ENCODE data around the gene TFAM. TPM values are rescaled to one million over a fixed set of nuclear protein-coding genes. Genes with fewer than 3 reads are reported as not detected.

The TFAM gene
- total RNA-seq, 1 experiment from 2014 or later: 57.6 TPM

DNA sequence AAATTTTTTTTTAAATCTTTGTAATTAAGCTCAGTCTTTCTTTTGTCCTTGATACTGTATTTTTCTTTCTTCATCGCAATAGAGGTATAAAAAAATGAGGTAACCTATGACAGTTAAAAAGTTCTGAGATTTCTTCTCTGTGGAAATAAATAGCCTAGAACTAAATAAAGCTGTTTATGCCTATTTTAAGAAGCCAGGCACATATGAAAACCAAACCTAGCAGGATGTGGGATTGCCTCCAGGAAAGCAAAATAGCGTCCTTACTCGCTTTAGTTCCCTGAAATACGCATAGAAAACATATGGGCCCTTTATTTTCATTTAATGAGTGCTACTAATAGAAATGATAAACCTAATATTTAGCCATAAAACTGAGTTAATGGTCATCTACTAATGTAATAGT is 43.8 kb upstream of the TFAM start (continued):
- TF ChIP-seq, protein P1, sequence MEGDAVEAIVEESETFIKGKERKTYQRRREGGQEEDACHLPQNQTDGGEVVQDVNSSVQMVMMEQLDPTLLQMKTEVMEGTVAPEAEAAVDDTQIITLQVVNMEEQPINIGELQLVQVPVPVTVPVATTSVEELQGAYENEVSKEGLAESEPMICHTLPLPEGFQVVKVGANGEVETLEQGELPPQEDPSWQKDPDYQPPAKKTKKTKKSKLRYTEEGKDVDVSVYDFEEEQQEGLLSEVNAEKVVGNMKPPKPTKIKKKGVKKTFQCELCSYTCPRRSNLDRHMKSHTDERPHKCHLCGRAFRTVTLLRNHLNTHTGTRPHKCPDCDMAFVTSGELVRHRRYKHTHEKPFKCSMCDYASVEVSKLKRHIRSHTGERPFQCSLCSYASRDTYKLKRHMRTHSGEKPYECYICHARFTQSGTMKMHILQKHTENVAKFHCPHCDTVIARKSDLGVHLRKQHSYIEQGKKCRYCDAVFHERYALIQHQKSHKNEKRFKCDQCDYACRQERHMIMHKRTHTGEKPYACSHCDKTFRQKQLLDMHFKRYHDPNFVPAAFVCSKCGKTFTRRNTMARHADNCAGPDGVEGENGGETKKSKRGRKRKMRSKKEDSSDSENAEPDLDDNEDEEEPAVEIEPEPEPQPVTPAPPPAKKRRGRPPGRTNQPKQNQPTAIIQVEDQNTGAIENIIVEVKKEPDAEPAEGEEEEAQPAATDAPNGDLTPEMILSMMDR (IDR thresholded peaks at IDR 0.05 in 2 of 3, conservative IDR thresholded peaks at IDR 0.05 in 1 of 3; ENCODE audit: borderline replicate concordance in 1 of 3, insufficient read depth in 1 of 3, low read depth in 2 of 3, low read length in 2 of 3): no peak

DNA sequence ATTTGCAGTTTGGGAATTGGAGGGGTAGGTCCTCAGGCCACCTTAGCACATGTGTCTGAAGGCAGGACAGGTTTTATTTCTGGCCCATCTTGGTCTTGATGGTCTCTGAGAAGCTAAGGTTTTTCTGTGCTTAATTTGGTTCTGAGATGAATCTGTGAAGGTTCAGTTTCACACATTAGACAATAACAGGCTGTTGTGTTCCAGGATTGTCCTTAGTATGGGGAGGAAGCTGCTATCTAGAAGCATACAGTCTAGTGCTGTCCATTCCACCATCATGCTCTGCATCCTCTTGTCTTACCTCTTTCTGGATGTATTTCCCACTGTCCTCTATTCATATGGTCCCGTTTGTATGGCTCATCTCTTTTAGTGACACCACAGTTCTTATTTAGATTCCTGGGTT is 43.3 kb upstream of the TFAM start:
- Histone ChIP-seq H3K27me3 (ENCODE audit: insufficient read depth, low read length) (no peaks in the 10 kb centered on the region), H3K4me3 (replicated peaks in 1 of 2; ENCODE audit: low read depth in 1 of 2, low read length in 2 of 2) (no peak overlapping the region), H4K20me1 (ENCODE audit: insufficient read depth) (no peaks in the 10 kb centered on the region; the same call in 1 of the 2 replicates), H3K9me2 (ENCODE audit: insufficient read depth) (no peaks in the 10 kb centered on the region), H3K79me2 (ENCODE audit: insufficient read depth, low read length) (peaks cover 48% of the 10 kb centered on the region), H3K4me2 (ENCODE audit: low read length) (no peak overlapping the region), H2AFZ (ENCODE audit: low read depth, low read length, poor library complexity, severe bottlenecking) (no peak overlapping the region), H3K9me3 (ENCODE audit: control insufficient read depth in 1 of 2, insufficient read depth in 1 of 2, low read depth in 1 of 2, low read length in 2 of 2) (no peaks in the 10 kb centered on the region), H3K9ac (ENCODE audit: low read length) (no peak overlapping the region), H3K4me1 (ENCODE audit: control insufficient read depth in 1 of 2, insufficient read depth in 2 of 2, low read length in 2 of 2) (no peaks in the 10 kb centered on the region), H3K27ac (ENCODE audit: low read depth, low read length) (no peak overlapping the region), H3K36me3 (ENCODE audit: control insufficient read depth in 1 of 2, insufficient read depth in 2 of 2, low read length in 2 of 2) (no peaks in the 10 kb centered on the region)
- no TSS peak for BruUV-seq (replicated peaks)
- POLR2A ChIA-PET: interaction anchor here (0.7 kb wide), 1 partner anchor 162 kb away, joined by 3 read pairs; no protein-coding TSS in a partner anchor
- TF ChIP-seq YY1 (IDR thresholded peaks at IDR 0.05; ENCODE audit: extremely low read depth, insufficient replicate concordance, low read depth, low read length) (no peak), ZNF274 (IDR thresholded peaks at IDR 0.05; ENCODE audit: low read depth, low read length) (no peak), TCF7L2 (IDR thresholded peaks at IDR 0.05; ENCODE audit: borderline replicate concordance, extremely low read depth, insufficient read depth, insufficient read length) (no peak), EZH2 (IDR thresholded peaks at IDR 0.05) (no peak)
- no peak for DNase-seq (ENCODE audit: low read depth, low spot score)
- intact Hi-C loops (cut with micrococcal nuclease): no loop called here
- CTCF ChIA-PET: no interaction called here
- no peak for ATAC-seq
- RAD21 ChIA-PET (ENCODE audit: low non-redundant PET in 1 of 2, low total read pairs in 2 of 2, uncharacterized antibody in 2 of 2, unreplicated experiment in 2 of 2): no interaction called here

Measured in HCT116 (cell line).